ENCODE results near the gene GFRA1. TPM values are rescaled to one million over a fixed set of nuclear protein-coding genes. Genes with fewer than 3 reads are reported as not detected.

GFRA1 gene
- total and polyA plus RNA-seq, 2 of the 4 experiments (the other 2 are of a cell fraction) = 9.1 to 9.3 TPM

DNA sequence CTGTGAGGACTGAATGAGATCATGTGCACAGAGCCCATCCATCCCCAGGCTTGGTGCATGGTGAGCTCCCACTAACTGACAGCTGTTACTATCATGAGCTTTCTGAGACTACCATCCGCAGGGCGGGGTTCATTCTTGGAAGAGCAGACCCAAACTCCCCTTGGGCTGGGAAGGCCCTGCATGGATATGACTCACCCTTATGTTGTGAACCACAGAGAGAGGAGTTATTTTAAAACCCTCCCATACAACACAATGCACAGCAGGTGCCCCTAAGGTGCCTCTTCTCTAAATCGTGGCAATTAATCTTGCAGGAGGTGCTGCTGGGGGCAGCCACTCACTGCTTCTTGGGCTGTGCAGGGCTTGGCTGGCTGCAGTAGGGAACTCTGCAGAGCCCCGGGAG lies 219.1 kb downstream of the GFRA1 start:
- no peaks in the 10 kb centered on the region for H3K79me1 ChIP-seq (ENCODE audit: low read depth in 1 of 2, low read length in 2 of 2)
- H3K9me3 ChIP-seq (ENCODE audit: control insufficient read depth, insufficient read depth, low read length) = 0 out of 2 replicates have a peak, but pooled peaks cover 4% of the 10 kb centered on the region
- no CpG with 5 or more reads among the region's 4 CpGs for WGBS, 2 experiments (ENCODE audit: extremely low coverage in 2 of 2, insufficient read length in 1 of 2)
- H2AK9ac ChIP-seq (replicated peaks; ENCODE audit: low read depth, low read length, poor library complexity) = no peak overlapping the region
- ChIA-PET CTCF (interaction anchor here (1.2 kb wide), 1 partner anchor 13 kb away, joined by 3 read pairs; no protein-coding TSS in a partner anchor), POLR2A (ENCODE audit: unreplicated experiment) (no interaction called here)
- H3K4me2 ChIP-seq (ENCODE audit: low read depth, low read length) = no peak overlapping the region
- no peak overlapping the region for H3K9ac ChIP-seq (ENCODE audit: low read depth, low read length)
- H2BK120ac ChIP-seq (ENCODE audit: low read depth, low read length) = no peak overlapping the region
- no peak overlapping the region for H3K4ac ChIP-seq (ENCODE audit: low read depth, low read length)
- no peak overlapping the region for H2BK20ac ChIP-seq (ENCODE audit: low read depth, low read length)
- no peak overlapping the region for H4K5ac ChIP-seq (ENCODE audit: low read depth, low read length)
- TF ChIP-seq CEBPB (IDR thresholded peaks at IDR 0.05; ENCODE audit: low read depth, low read length) = no peak
- no peak for TF ChIP-seq RCOR1 (IDR thresholded peaks at IDR 0.05; ENCODE audit: insufficient replicate concordance, low read length)
- no peak for TF ChIP-seq RAD21 (IDR thresholded peaks at IDR 0.05; ENCODE audit: low read length)
- TF ChIP-seq BHLHE40 (IDR thresholded peaks at IDR 0.05; ENCODE audit: low read depth, low read length) = no peak
- TF ChIP-seq NFE2L2 (IDR thresholded peaks at IDR 0.05; ENCODE audit: low read depth, low read length) = no peak
- no peak for TF ChIP-seq MAZ (IDR thresholded peaks at IDR 0.05; ENCODE audit: borderline replicate concordance, low read depth, low read length)
- TF ChIP-seq, protein P1, sequence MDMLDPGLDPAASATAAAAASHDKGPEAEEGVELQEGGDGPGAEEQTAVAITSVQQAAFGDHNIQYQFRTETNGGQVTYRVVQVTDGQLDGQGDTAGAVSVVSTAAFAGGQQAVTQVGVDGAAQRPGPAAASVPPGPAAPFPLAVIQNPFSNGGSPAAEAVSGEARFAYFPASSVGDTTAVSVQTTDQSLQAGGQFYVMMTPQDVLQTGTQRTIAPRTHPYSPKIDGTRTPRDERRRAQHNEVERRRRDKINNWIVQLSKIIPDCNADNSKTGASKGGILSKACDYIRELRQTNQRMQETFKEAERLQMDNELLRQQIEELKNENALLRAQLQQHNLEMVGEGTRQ (IDR thresholded peaks at IDR 0.05; ENCODE audit: low read depth, low read length) = no peak
- TF ChIP-seq MXI1 (IDR thresholded peaks at IDR 0.05; ENCODE audit: borderline replicate concordance, low read depth, low read length) = no peak
- TF ChIP-seq, protein P2, sequence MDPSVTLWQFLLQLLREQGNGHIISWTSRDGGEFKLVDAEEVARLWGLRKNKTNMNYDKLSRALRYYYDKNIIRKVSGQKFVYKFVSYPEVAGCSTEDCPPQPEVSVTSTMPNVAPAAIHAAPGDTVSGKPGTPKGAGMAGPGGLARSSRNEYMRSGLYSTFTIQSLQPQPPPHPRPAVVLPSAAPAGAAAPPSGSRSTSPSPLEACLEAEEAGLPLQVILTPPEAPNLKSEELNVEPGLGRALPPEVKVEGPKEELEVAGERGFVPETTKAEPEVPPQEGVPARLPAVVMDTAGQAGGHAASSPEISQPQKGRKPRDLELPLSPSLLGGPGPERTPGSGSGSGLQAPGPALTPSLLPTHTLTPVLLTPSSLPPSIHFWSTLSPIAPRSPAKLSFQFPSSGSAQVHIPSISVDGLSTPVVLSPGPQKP (IDR thresholded peaks at IDR 0.05; ENCODE audit: borderline replicate concordance, low read depth, low read length) = no peak
- TF ChIP-seq FOS (IDR thresholded peaks at IDR 0.05; ENCODE audit: low read depth, low read length) = no peak
- TF ChIP-seq POLR2A (IDR thresholded peaks at IDR 0.05; ENCODE audit: low read depth, low read length) = no peak
- no peak overlapping the region for H4K91ac ChIP-seq (ENCODE audit: insufficient read depth, low read depth, low read length)
- no peak overlapping the region for H3K18ac ChIP-seq (ENCODE audit: low read depth, low read length)
- ATAC-seq (ENCODE audit: low read depth) = no peak
- no peaks in the 10 kb centered on the region for H3K9me1 ChIP-seq (ENCODE audit: insufficient read depth, low read length)
- H2BK15ac ChIP-seq (ENCODE audit: low read depth, low read length) = no peak overlapping the region
- H3K14ac ChIP-seq (replicated peaks; ENCODE audit: low read depth, low read length) = no peak overlapping the region
- no peak for DNase-seq
- no peaks in the 10 kb centered on the region for H3K27me3 ChIP-seq (ENCODE audit: control insufficient read depth, insufficient read depth, low read length)
- intact Hi-C loops (cut with micrococcal nuclease) (no loop called here), dilution Hi-C loops (cut with HindIII; ENCODE audit: low sequenced_read_pairs, unreplicated experiment) (no loop called here), in situ Hi-C loops (cut with MboI; ENCODE audit: low sequenced_read_pairs) (no loop called here)
- H3K27ac ChIP-seq (ENCODE audit: insufficient read depth, low read length) = no peak overlapping the region
- H3K56ac ChIP-seq (ENCODE audit: extremely low read depth, insufficient read depth, low read length) = no peak overlapping the region
- H2AK5ac ChIP-seq (ENCODE audit: low read depth, low read length) = no peak overlapping the region
- H3K36me3 ChIP-seq (ENCODE audit: control insufficient read depth, insufficient read depth, low read length) = no peaks in the 10 kb centered on the region
- H2BK5ac ChIP-seq (ENCODE audit: low read depth, low read length, poor library complexity, severe bottlenecking) = no peak overlapping the region
- H3K23ac ChIP-seq (ENCODE audit: low read depth, low read length) = no peak overlapping the region
- BruUV-seq (replicated peaks) = no TSS peak
- no peak overlapping the region for H2AFZ ChIP-seq (replicated peaks; ENCODE audit: low read length, poor library complexity)
- no peaks in the 10 kb centered on the region for H4K20me1 ChIP-seq (ENCODE audit: insufficient read depth, low read length)
- H3K4me3 ChIP-seq (ENCODE audit: insufficient read depth, low read depth, low read length) = no peak overlapping the region
- H3K4me1 ChIP-seq (ENCODE audit: control insufficient read depth, insufficient read depth, low read length) = no peaks in the 10 kb centered on the region
- H4K8ac ChIP-seq (ENCODE audit: low read depth in 2 of 2, low read length in 2 of 2) = no peak overlapping the region
